Uterus (tissue), 4 donors: ENCODE data around the gene DPH1. TPM values are rescaled to one million over a fixed set of nuclear protein-coding genes. Genes with fewer than 3 reads are reported as not detected.

Source experiments
- DNase-seq, 2 donors: peaks; one replicate each; pipeline ENCODE4 v3.0.0-alpha.2; 2019 to 2020
- H3K27ac ChIP-seq, 2 donors: fragments of 200-600 bp; sonication (generic); 1 replicate in 1 of 2; 2 replicates in 1 of 2; pipeline ENCODE4 v1.5.1; 2016 to 2018
- H3K27me3 ChIP-seq, 2 donors: fragments of 200-600 bp; sonication (generic); one replicate each; pipeline ENCODE4 v1.5.1; 2018 to 2019; ENCODE audit warnings: control low read depth in 1 of 2
- H3K36me3 ChIP-seq, 2 donors: fragments of 200-600 bp; sonication (generic); one replicate each; pipeline ENCODE4 v1.5.1; 2019; ENCODE audit warnings: control low read depth in 1 of 2
- H3K4me1 ChIP-seq, 2 donors: fragments of 200-600 bp; sonication (generic); one replicate each; pipeline ENCODE4 v1.5.1; 2018 to 2019; ENCODE audit warnings: control low read depth in 1 of 2
- H3K4me3 ChIP-seq, 2 donors: fragments of 200-600 bp; sonication (generic); 1 replicate in 1 of 2; 2 replicates in 1 of 2; pipeline ENCODE4 v1.5.1; 2018 to 2019; ENCODE audit warnings: mild to moderate bottlenecking in 1 of 2
- H3K9me3 ChIP-seq, 2 donors: fragments of 200-600 bp; sonication (generic); one replicate each; pipeline ENCODE4 v1.5.1; 2019; ENCODE audit warnings: control low read depth in 1 of 2
- POLR2A ChIP-seq, 2 donors: fragments of 450-650 bp; IDR thresholded peaks; one replicate each; pipeline ENCODE4 v1.6.1; 2016; ENCODE audit warnings: antibody characterized with exemption in 2 of 2, mild to moderate bottlenecking in 1 of 2, moderate library complexity in 1 of 2
- intact Hi-C: fragments of 100-400 bp; cut with DNase I; formaldehyde crosslinking; loops from one replicate; pipeline ENCODE4 v1.15.1; 2023; ENCODE audit warnings: low total_unique reads
- total RNA-seq, 4 donors: library from RNA; depleted of rRNA in 3 of 4; stranded (reverse); fragments of >200 nt in 3 of 4; gene quantifications; one replicate each; pipeline versions ENCODE4 v1.1.0 to v1.2.4, GENCODE V29; 2014 to 2023
- TF ChIP-seq, protein P1 (sequence below), 4 experiments: fragments of 200-600 bp in 2 of 4; fragments of 450-650 bp in 2 of 4; sonication (generic) in 2 of 4; IDR thresholded peaks; one replicate each; pipeline ENCODE4 v1.5.1; 2016 to 2019; ENCODE audit warnings: antibody characterized with exemption in 4 of 4, mild to moderate bottlenecking in 2 of 4, moderate library complexity in 1 of 4
- donor health status: DM: yes; HTN: yes; CAD: no.

The DPH1 gene
- total RNA-seq, 4 donors from 2014 or later, result 26.8 to 121 (median 49.1) TPM

GRCh38 chr17:2027528-2028233, 2.3 kb upstream of the DPH1 start:
- intact Hi-C loops, result no loop called here
- peaks cover 0 to 31% of the 10 kb centered on the region in 2 donors for H3K4me1 ChIP-seq

GRCh38 chr17:2028234-2028614, 1.7 kb upstream of the DPH1 start:
- Histone ChIP-seq H3K36me3 (no peaks in the 10 kb centered on the region), H3K4me3 (no peak overlapping the region), H3K9me3 (no peaks in the 10 kb centered on the region), H3K4me1 (peaks cover 0 to 31% of the 10 kb centered on the region in 2 donors), H3K27ac (no peak overlapping the region), H3K27me3 (no peaks in the 10 kb centered on the region)
- no peak for TF ChIP-seq POLR2A (IDR thresholded peaks at IDR 0.05)
- TF ChIP-seq, protein P1, sequence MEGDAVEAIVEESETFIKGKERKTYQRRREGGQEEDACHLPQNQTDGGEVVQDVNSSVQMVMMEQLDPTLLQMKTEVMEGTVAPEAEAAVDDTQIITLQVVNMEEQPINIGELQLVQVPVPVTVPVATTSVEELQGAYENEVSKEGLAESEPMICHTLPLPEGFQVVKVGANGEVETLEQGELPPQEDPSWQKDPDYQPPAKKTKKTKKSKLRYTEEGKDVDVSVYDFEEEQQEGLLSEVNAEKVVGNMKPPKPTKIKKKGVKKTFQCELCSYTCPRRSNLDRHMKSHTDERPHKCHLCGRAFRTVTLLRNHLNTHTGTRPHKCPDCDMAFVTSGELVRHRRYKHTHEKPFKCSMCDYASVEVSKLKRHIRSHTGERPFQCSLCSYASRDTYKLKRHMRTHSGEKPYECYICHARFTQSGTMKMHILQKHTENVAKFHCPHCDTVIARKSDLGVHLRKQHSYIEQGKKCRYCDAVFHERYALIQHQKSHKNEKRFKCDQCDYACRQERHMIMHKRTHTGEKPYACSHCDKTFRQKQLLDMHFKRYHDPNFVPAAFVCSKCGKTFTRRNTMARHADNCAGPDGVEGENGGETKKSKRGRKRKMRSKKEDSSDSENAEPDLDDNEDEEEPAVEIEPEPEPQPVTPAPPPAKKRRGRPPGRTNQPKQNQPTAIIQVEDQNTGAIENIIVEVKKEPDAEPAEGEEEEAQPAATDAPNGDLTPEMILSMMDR (IDR thresholded peaks at IDR 0.05), result no peak
- intact Hi-C loops, result no loop called here
- DNase-seq, result no peak

More at GRCh38 chr17:2027528-2028233, 2.3 kb upstream of the DPH1 start:
- H3K36me3 ChIP-seq, result no peaks in the 10 kb centered on the region
- H3K9me3 ChIP-seq, result no peaks in the 10 kb centered on the region
- H3K27ac ChIP-seq, result no peak overlapping the region
- H3K27me3 ChIP-seq, result no peaks in the 10 kb centered on the region
- TF ChIP-seq POLR2A (IDR thresholded peaks at IDR 0.05), result no peak
- TF ChIP-seq, protein P1 (IDR thresholded peaks at IDR 0.05), result no peak
- H3K4me3 ChIP-seq, result no peak overlapping the region
- DNase-seq, result no peak

GRCh38 chr17:2028737-2029136, 1.2 kb upstream of the DPH1 start:
- intact Hi-C loops, result no loop called here
- H3K36me3 ChIP-seq, result no peaks in the 10 kb centered on the region
- no peak overlapping the region for H3K27ac ChIP-seq
- H3K9me3 ChIP-seq, result no peaks in the 10 kb centered on the region
- no peak overlapping the region for H3K4me3 ChIP-seq
- H3K4me1 ChIP-seq, result peaks cover 0 to 29% of the 10 kb centered on the region in 2 donors
- TF ChIP-seq, protein P1 (IDR thresholded peaks at IDR 0.05), result no peak
- TF ChIP-seq POLR2A (IDR thresholded peaks at IDR 0.05), result no peak
- H3K27me3 ChIP-seq, result no peaks in the 10 kb centered on the region
- DNase-seq, result no peak

- H3K27me3 ChIP-seq, result no peaks in the 10 kb centered on the region
- H3K9me3 ChIP-seq, result no peaks in the 10 kb centered on the region
- peak overlapping the region in 1 of 2 donors; percentile 59 for H3K27ac ChIP-seq
- no peaks in the 10 kb centered on the region for H3K36me3 ChIP-seq
- TF ChIP-seq, protein P1 (IDR thresholded peaks at IDR 0.05), result peak in 2 of 4 experiments; percentile 19 to 21
- TF ChIP-seq POLR2A (IDR thresholded peaks at IDR 0.05), result no peak
- DNase-seq, result peak in 1 of 2 donors; percentile 26
- peak overlapping the region; percentile 92 to 94 for H3K4me3 ChIP-seq
- intact Hi-C loops, result no loop called here
- H3K4me1 ChIP-seq, result peaks cover 0 to 14% of the 10 kb centered on the region in 2 donors
Observed at GRCh38 chr17:2030779-2031163, 818 bp downstream of the DPH1 start.

- peaks cover 0 to 14% of the 10 kb centered on the region in 2 donors for H3K4me1 ChIP-seq
- TF ChIP-seq, protein P1 (IDR thresholded peaks at IDR 0.05), result no peak
- TF ChIP-seq POLR2A (IDR thresholded peaks at IDR 0.05), result no peak
Observed at GRCh38 chr17:2033153-2033552, 3.2 kb downstream of the DPH1 start.

More at GRCh38 chr17:2033153-2033552, 3.2 kb downstream of the DPH1 start:
- DNase-seq, result no peak
- Histone ChIP-seq H3K36me3 (no peaks in the 10 kb centered on the region), H3K9me3 (no peaks in the 10 kb centered on the region), H3K27me3 (no peaks in the 10 kb centered on the region), H3K27ac (no peak overlapping the region), H3K4me3 (no peak overlapping the region)
- intact Hi-C loops, result no loop called here
